Gastrocnemius medialis (tissue), 4 donors: ENCODE data around the gene POU5F2. TPM values are rescaled to one million over a fixed set of nuclear protein-coding genes. Genes with fewer than 3 reads are reported as not detected.

Experiments
- ATAC-seq, 2 donors: fragments of 150-250 bp; one replicate each; pipeline ENCODE4 v1.9.1; 2016
- DNase-seq, 2 donors: peaks; one replicate each; pipeline ENCODE4 v3.0.0-alpha.2; 2019
- H3K27ac ChIP-seq, 4 donors: fragments of 200-600 bp; sonication (generic); 1 replicate in 1 of 4; 2 replicates in 3 of 4; pipeline ENCODE4 v1.5.1; 2016 to 2018; ENCODE audit warnings: mild to moderate bottlenecking in 2 of 4, moderate library complexity in 1 of 4
- H3K27me3 ChIP-seq, 3 donors: fragments of 200-600 bp; sonication (generic) in 2 of 3; 1 replicate in 1 of 3; 2 replicates in 2 of 3; pipeline versions ENCODE4 v1.5.1 to v1.6.0; 2016 to 2019; ENCODE audit warnings: mild to moderate bottlenecking in 1 of 3, moderate library complexity in 1 of 3
- H3K36me3 ChIP-seq, 2 donors: fragments of 200-600 bp; sonication (generic) in 1 of 2; one replicate each; pipeline ENCODE4 v1.5.1; 2017 to 2018
- H3K4me1 ChIP-seq, 2 donors: fragments of 200-600 bp; sonication (generic) in 1 of 2; one replicate each; pipeline ENCODE4 v1.5.1; 2016 to 2017; ENCODE audit warnings: mild to moderate bottlenecking in 2 of 2
- H3K4me3 ChIP-seq, 4 donors: fragments of 200-600 bp; sonication (generic) in 3 of 4; 1 replicate in 1 of 4; 2 replicates in 3 of 4; pipeline ENCODE4 v1.5.1; 2016 to 2019; ENCODE audit warnings: mild to moderate bottlenecking in 2 of 4
- H3K9me3 ChIP-seq, 3 donors: fragments of 200-600 bp; sonication (generic) in 2 of 3; 1 replicate in 1 of 3; 2 replicates in 2 of 3; pipeline ENCODE4 v1.5.1; 2016 to 2019
- CTCF ChIP-seq, 5 experiments: fragments of 450-650 bp in 3 of 5; fragments of 200-600 bp in 2 of 5; sonication (generic) in 2 of 5; IDR thresholded peaks in 4 of 5; conservative IDR thresholded peaks in 1 of 5; 1 replicate in 4 of 5; 2 replicates in 1 of 5; pipeline ENCODE4 v1.5.1; 2016 to 2019; ENCODE audit warnings: antibody characterized with exemption in 5 of 5, mild to moderate bottlenecking in 3 of 5, moderate library complexity in 3 of 5
- POLR2A ChIP-seq, 2 donors: fragments of 450-650 bp; IDR thresholded peaks; one replicate each; pipeline ENCODE4 v1.6.1; 2017; ENCODE audit warnings: antibody characterized with exemption in 2 of 2, mild to moderate bottlenecking in 2 of 2, moderate library complexity in 2 of 2
- in situ Hi-C, 4 donors: fragments of 200-750 bp; cut with MboI; loops; one replicate each; pipeline versions ENCODE4 v1.15.0 to v1.8.0; 2017; ENCODE audit warnings: low sequenced_read_pairs in 4 of 4
- intact Hi-C: fragments of 100-400 bp; cut with DNase I; formaldehyde crosslinking; loops from one replicate; pipeline ENCODE4 v1.15.1; 2023; ENCODE audit warnings: low total_unique reads
- total RNA-seq, 4 donors: library from RNA; depleted of rRNA; stranded (reverse); fragments of >200 nt; gene quantifications; one replicate each; pipeline versions ENCODE4 v1.1.0 to v1.2.3, GENCODE V29; 2016

POU5F2 gene
- total RNA-seq, 4 donors from 2014 or later, result 0.02 to 1.8 (median 0.03) TPM

- TF ChIP-seq POLR2A (IDR thresholded peaks at IDR 0.05) (no peak), CTCF (IDR thresholded peaks at IDR 0.05 in 4 of 5, conservative IDR thresholded peaks at IDR 0.05 in 1 of 5) (no peak)
- no peak overlapping the region for H3K27ac ChIP-seq
- H3K4me1 ChIP-seq, result no peaks in the 10 kb centered on the region
- H3K9me3 ChIP-seq, result no peaks in the 10 kb centered on the region
- DNase-seq (no peak), ATAC-seq (no peak)
- H3K4me3 ChIP-seq, result no peak overlapping the region
- in situ Hi-C loops, result loop anchor here in 1 of 4 donors (25.0 kb wide), 1 partner anchor 198 kb away; the partner anchor contains the start of genes NR2F1 and NR2F1-AS1
- no peaks in the 10 kb centered on the region for H3K27me3 ChIP-seq
- peaks cover 0 to 8% of the 10 kb centered on the region in 2 donors for H3K36me3 ChIP-seq
- intact Hi-C loops, result no loop called here
These were observed 44.1 kb upstream of the POU5F2 start for GRCh38 chr5:93785475-93785874.

GRCh38 chr5:93782978-93783377, 41.6 kb upstream of the POU5F2 start:
- Histone ChIP-seq H3K4me3 (no peak overlapping the region), H3K27me3 (no peaks in the 10 kb centered on the region), H3K9me3 (no peaks in the 10 kb centered on the region), H3K27ac (no peak overlapping the region), H3K36me3 (peaks cover 0 to 8% of the 10 kb centered on the region in 2 donors), H3K4me1 (peaks cover 0 to under 1% of the 10 kb centered on the region in 2 donors)
- intact Hi-C loops (no loop called here), in situ Hi-C loops (loop anchor here in 1 of 4 donors (25.0 kb wide), 1 partner anchor 196 kb away; the partner anchor contains the start of genes NR2F1 and NR2F1-AS1)
- TF ChIP-seq POLR2A (IDR thresholded peaks at IDR 0.05), result no peak
- no peak for TF ChIP-seq CTCF (IDR thresholded peaks at IDR 0.05 in 4 of 5, conservative IDR thresholded peaks at IDR 0.05 in 1 of 5)
- ATAC-seq (no peak), DNase-seq (no peak)

- DNase-seq, result no peak
- Histone ChIP-seq H3K36me3 (peaks cover 0 to 8% of the 10 kb centered on the region in 2 donors), H3K4me3 (no peak overlapping the region), H3K9me3 (no peaks in the 10 kb centered on the region), H3K4me1 (peaks cover 0 to 7% of the 10 kb centered on the region in 2 donors), H3K27me3 (no peaks in the 10 kb centered on the region), H3K27ac (no peak overlapping the region)
- intact Hi-C loops (no loop called here), in situ Hi-C loops (loop anchor here in 1 of 4 donors (25.0 kb wide), 1 partner anchor 190 kb away; the partner anchor contains the start of genes NR2F1 and NR2F1-AS1)
- TF ChIP-seq CTCF (IDR thresholded peaks at IDR 0.05 in 4 of 5, conservative IDR thresholded peaks at IDR 0.05 in 1 of 5) (no peak), POLR2A (IDR thresholded peaks at IDR 0.05) (no peak)
- ATAC-seq, result no peak
These were observed 36.2 kb upstream of the POU5F2 start for GRCh38 chr5:93777620-93778019.

- in situ Hi-C loops, result no loop called here
These were observed 15.0 kb upstream of the POU5F2 start for GRCh38 chr5:93756372-93756771.

More at GRCh38 chr5:93756372-93756771, 15.0 kb upstream of the POU5F2 start:
- Histone ChIP-seq H3K9me3 (no peaks in the 10 kb centered on the region), H3K27me3 (no peaks in the 10 kb centered on the region), H3K4me3 (no peak overlapping the region), H3K36me3 (no peaks in the 10 kb centered on the region), H3K27ac (no peak overlapping the region), H3K4me1 (no peaks in the 10 kb centered on the region)
- no peak for ATAC-seq
- intact Hi-C loops, result no loop called here
- no peak for DNase-seq
- TF ChIP-seq CTCF (IDR thresholded peaks at IDR 0.05 in 4 of 5, conservative IDR thresholded peaks at IDR 0.05 in 1 of 5) (no peak), POLR2A (IDR thresholded peaks at IDR 0.05) (no peak)
